AG09309 (cell line): ENCODE results near the gene TMEM183A.
"Not testable (repeated sequence)": the region's sequence is repeated elsewhere in the genome, so short reads cannot be mapped to it uniquely, and the experiment has no call there.

Experiments used
- DNase-seq: peaks from one replicate; pipeline ENCODE4 v3.0.0-alpha.2; 2010; ENCODE audit warnings: low read depth
- H3K4me3 ChIP-seq: 2 replicates; pipeline ENCODE4 v1.5.1; 2011; ENCODE audit warnings: mild to moderate bottlenecking, low read depth, low read length, moderate library complexity; ENCODE audit not compliant: control insufficient read depth
- CTCF ChIP-seq: IDR thresholded peaks from 2 replicates; pipeline ENCODE4 v1.5.1; 2011; ENCODE audit warnings: mild to moderate bottlenecking, low read depth, low read length, inconsistent platforms; ENCODE audit not compliant: insufficient read depth, control insufficient read depth; ENCODE audit errors: missing control alignments

TMEM183A gene

GRCh38 chr1:202972046-202972445, 35.1 kb upstream of the TMEM183A start:
- TF ChIP-seq CTCF: no peak
- H3K4me3 ChIP-seq: no peak overlapping the region
- DNase-seq: no peak

DNA sequence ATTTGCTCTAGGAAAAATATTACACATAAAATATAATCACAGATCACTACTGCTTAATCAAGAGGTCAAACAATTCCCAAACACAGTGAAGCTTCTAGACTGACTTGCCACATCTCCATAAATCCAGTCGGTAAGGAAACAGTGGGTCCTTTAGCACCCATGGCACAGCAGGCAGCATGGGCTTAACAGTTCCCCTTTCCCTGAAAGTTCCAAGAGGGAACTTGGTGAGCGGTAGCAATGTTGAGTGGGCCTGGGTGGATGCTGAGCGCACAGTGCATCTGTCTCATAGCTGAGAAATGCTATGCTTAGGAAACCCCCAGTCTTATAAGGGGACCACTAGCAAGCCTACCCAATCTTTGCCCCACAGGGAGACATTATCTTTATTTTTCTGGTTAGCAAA, 32.3 kb upstream of the TMEM183A start:
- TF ChIP-seq CTCF: no peak
- no peak overlapping the region for H3K4me3 ChIP-seq
- no peak for DNase-seq

DNA sequence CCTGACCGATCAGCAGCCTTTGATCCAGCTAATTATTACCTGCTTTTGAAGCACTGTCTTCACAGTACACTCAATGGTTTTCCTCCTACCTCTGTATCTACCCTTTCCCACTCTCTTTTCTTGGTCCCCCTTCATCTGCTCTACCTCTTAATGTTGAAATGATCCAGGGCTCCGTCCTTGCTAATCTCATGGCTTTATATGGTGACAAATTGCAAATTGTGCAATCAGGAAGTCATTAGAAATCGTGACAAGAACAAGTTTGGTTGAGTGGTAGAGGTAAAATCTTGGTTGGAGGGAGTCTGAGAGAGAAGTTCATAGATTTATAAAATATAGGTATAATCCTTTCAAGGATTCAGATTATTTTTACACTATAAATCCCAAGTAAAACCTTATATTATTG, 30.5 kb upstream of the TMEM183A start:
- no peak for DNase-seq
- H3K4me3 ChIP-seq: no peak overlapping the region
- no peak for TF ChIP-seq CTCF

GRCh38 chr1:202979459-202979858, 27.7 kb upstream of the TMEM183A start:
- no peak for TF ChIP-seq CTCF
- no peak overlapping the region for H3K4me3 ChIP-seq
- no peak for DNase-seq

GRCh38 chr1:202981939-202982338, 25.2 kb upstream of the TMEM183A start:
- TF ChIP-seq CTCF: no peak
- no peak overlapping the region for H3K4me3 ChIP-seq
- DNase-seq: no peak

DNA sequence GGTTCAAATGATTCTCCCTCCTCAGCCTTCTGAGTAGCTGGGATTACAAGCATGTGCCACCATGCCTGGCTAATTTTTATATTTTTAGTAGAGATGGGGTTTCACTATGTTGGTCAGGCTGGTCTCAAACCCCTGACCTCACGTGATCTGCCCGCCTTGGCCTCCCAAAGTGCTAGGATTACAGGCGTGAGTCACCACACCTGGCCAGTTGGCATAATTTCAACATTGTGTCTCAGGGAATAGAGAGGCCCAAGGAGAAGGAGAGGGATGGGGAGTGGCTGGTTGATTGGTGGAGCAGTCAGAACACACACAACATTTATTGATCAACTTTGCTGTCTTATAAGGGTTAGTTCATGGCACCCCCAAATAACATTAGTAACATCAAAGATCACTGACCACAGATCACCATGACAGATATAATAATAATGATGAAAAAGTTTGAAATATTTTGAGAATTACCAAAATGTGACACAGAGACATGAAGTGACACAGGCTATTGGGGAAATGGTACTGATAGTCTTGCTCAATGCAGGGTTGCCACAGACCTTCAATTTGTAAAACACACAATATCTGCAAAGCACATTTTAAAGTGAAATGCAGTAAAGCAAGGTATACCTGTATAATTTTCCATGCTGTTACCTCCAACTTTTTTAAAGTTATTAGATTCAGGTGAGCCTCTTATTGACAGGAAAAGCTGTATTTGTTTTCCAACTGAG, 24.3 kb upstream of the TMEM183A start:
- no peak for TF ChIP-seq CTCF
- DNase-seq: no peak
- no peak overlapping the region for H3K4me3 ChIP-seq

DNA sequence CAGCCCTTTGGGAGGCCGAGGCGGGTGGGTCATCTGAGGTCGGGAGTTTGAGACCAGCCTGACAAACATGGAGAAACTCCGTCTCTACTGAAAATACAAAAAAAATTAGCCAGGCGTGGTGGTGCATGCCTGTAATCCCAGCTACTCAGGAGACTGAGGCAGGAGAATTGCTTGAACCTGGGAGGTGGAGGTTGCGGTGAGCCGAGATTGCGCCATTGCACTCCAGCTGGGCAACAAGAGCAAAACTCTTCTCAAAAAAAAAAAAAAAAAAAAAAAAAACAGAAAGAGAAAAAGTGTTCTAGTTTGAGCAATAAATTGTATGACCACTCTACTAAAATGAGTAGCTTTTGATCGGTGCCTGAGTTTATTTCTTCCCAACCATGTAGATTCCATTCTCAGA, 21.1 kb upstream of the TMEM183A start:
- DNase-seq, H3K4me3 ChIP-seq: not testable (repeated sequence)
